SH-SY5Y (cell line): ENCODE data around the gene PNLIPRP1.

Experiments used
- GATA2 ChIP-seq: IDR thresholded peaks from 2 replicates; pipeline ENCODE4 v1.6.1; 2011; ENCODE audit warnings: mild to moderate bottlenecking, low read depth, low read length
- GATA3 ChIP-seq: IDR thresholded peaks from 2 replicates; pipeline ENCODE4 v1.6.1; 2011; ENCODE audit warnings: low read depth, mild to moderate bottlenecking, low read length, moderate library complexity

- TF ChIP-seq GATA3 (no peak), GATA2 (no peak)
Measured at GRCh38 chr10:116594525-116595035, 3.8 kb downstream of the PNLIPRP1 start.
